A549 (cell line): ENCODE data around the gene OLR1.

ENCODE experiments used
- BHLHE40 ChIP-seq: IDR thresholded peaks from 2 replicates; pipeline ENCODE4 v1.6.1; 2012; ENCODE audit warnings: low read depth, low read length, inconsistent platforms
- CEBPB ChIP-seq, 2 experiments: fragments of >200 bp in 1 of 2; sonication (Bioruptor Twin) in 1 of 2; formaldehyde crosslinking in 1 of 2; IDR thresholded peaks; 2 replicates each; pipeline ENCODE4 v1.6.1; 2012 to 2016
- CTCF ChIP-seq: fragments of >200 bp; sonication (Bioruptor Twin); formaldehyde crosslinking; IDR thresholded peaks from 3 replicates; pipeline ENCODE4 v1.5.1; 2016
- E2F6 ChIP-seq: IDR thresholded peaks from 2 replicates; pipeline ENCODE4 v1.6.1; 2012; ENCODE audit warnings: low read depth, borderline replicate concordance
- KDM5A ChIP-seq: fragments of 200-600 bp; sonication (generic); IDR thresholded peaks from 2 replicates; pipeline ENCODE4 v1.6.1; 2016; ENCODE audit warnings: antibody characterized with exemption, mild to moderate bottlenecking
- MAX ChIP-seq: IDR thresholded peaks from 2 replicates; pipeline ENCODE4 v1.6.1; 2012
- MYC ChIP-seq: IDR thresholded peaks from 2 replicates; pipeline ENCODE4 v1.6.1; 2012; ENCODE audit warnings: mild to moderate bottlenecking, inconsistent platforms, low read length, improper control_type of control experiment, borderline replicate concordance
- NFE2L2 ChIP-seq: fragments of 150-350 bp; conservative IDR thresholded peaks from 2 replicates; pipeline ENCODE4 v1.6.1; 2014; ENCODE audit warnings: low read length
- NR3C1 ChIP-seq: fragments of >200 bp; sonication (Bioruptor Twin); formaldehyde crosslinking; IDR thresholded peaks from 3 replicates; pipeline ENCODE4 v1.6.1; 2017
- POLR2A ChIP-seq: IDR thresholded peaks from 2 replicates; pipeline ENCODE4 v1.6.1; 2012; ENCODE audit warnings: mild to moderate bottlenecking, low read length
- RCOR1 ChIP-seq: fragments of 150-350 bp; IDR thresholded peaks from 2 replicates; pipeline ENCODE4 v1.6.1; 2014; ENCODE audit warnings: antibody characterized with exemption, low read length, low read depth
- SMC3 ChIP-seq: fragments of >200 bp; sonication (Bioruptor Twin); formaldehyde crosslinking; IDR thresholded peaks from 3 replicates; pipeline ENCODE4 v1.6.1; 2018; ENCODE audit warnings: inconsistent platforms
- SREBF2 ChIP-seq: fragments of 450-650 bp; IDR thresholded peaks from 2 replicates; pipeline ENCODE4 v1.6.1; 2014; ENCODE audit warnings: mild to moderate bottlenecking, moderate library complexity
- ZSCAN20 ChIP-seq: fragments of 250-450 bp; sonication (Bioruptor Pico); IDR thresholded peaks from 2 replicates; pipeline ENCODE4 v1.8.0; 2022; ENCODE audit warnings: mild to moderate bottlenecking, moderate library complexity

- TF ChIP-seq KDM5A (no peak), CTCF (no peak), NR3C1 (no peak), MAX (no peak), ZSCAN20 (CRISPR knock-in tag) (no peak), POLR2A (no peak), MYC (no peak), SMC3 (no peak), SREBF2 (no peak), NFE2L2 (no peak), CEBPB (IDR thresholded peaks at IDR 0.05) (no peak), BHLHE40 (no peak), RCOR1 (no peak), E2F6 (no peak)
Measured at GRCh38 chr12:10178821-10179220, 6.9 kb upstream of the OLR1 start, which contains the start of gene TMEM52B.
